GM12865 (cell line): ENCODE results near the gene INIP.
"Not testable (repeated sequence)": the region's sequence is repeated elsewhere in the genome, so short reads cannot be mapped to it uniquely, and the experiment has no call there.

Experiments
- DNase-seq: peaks from one replicate; pipeline ENCODE4 v3.0.0; 2010; ENCODE audit warnings: low read depth
- H3K4me3 ChIP-seq: 2 replicates; pipeline ENCODE4 v1.5.1; 2011; ENCODE audit warnings: mild to moderate bottlenecking, low read depth, low read length, control low read depth
- CTCF ChIP-seq: IDR thresholded peaks from 2 replicates; pipeline ENCODE4 v1.5.1; 2011; ENCODE audit warnings: low read length, control low read depth, low read depth, inconsistent platforms; ENCODE audit not compliant: insufficient read depth; ENCODE audit errors: missing control alignments

INIP gene

GRCh38 chr9:112743216-112743836 lies 25.4 kb upstream of the INIP start:
- no peak for TF ChIP-seq CTCF
- H3K4me3 ChIP-seq = no peak overlapping the region
- DNase-seq = peak; percentile 21

DNA sequence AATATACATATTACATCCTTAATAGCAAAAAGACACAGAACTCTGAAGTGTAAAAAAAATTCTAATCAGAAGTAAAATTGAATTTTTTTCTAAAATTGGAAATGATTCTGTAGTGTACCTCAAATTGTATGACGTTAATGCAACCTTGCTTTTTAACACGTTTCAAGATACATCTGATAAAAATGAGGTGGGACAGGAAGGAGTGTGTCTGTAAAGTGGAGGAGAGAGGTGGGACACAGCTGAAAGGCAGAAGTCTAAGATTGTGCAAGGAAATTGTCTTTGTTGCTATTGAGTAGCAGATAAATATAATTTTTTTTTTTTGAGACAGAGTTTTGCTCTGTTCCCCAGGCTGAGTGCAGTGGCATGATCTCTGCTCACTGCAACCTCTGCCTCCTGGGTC lies 17.0 kb upstream of the INIP start:
- TF ChIP-seq CTCF = no peak
- DNase-seq = no peak

GRCh38 chr9:112731971-112732370 lies 14.1 kb upstream of the INIP start:
- no peak for DNase-seq
- no peak overlapping the region for H3K4me3 ChIP-seq
- no peak for TF ChIP-seq CTCF

More for the DNA sequence above, 17.0 kb upstream of the INIP start:
- H3K4me3 ChIP-seq = no peak overlapping the region

GRCh38 chr9:112728401-112728800 lies 10.5 kb upstream of the INIP start:
- H3K4me3 ChIP-seq = no peak overlapping the region
- no peak for TF ChIP-seq CTCF
- no peak for DNase-seq

DNA sequence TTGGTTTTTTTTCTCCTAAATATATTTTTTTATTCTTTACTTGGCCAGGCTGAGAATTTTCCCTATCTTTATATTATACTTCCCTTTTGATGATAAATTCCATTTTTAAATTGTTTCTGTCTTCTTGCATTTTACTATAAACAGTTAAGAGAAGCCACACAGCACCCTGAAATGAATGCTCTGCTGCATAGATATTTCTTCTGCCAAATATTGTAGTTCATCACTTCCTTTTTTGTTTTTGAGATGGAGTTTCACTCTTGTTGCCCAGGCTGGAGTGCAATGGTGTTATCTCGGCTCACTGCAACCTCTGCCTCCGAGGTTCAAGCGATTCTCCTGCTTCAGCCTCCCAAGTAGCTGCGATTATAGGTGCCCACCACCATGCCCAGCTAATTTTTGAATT lies 8.5 kb upstream of the INIP start:
- DNase-seq = peak; percentile 15
- no peak for TF ChIP-seq CTCF
- H3K4me3 ChIP-seq = no peak overlapping the region

- no peak overlapping the region for H3K4me3 ChIP-seq
- DNase-seq = peak; percentile 41
- TF ChIP-seq CTCF = no peak
Observed at GRCh38 chr9:112725961-112726360, 8.0 kb upstream of the INIP start.

DNA sequence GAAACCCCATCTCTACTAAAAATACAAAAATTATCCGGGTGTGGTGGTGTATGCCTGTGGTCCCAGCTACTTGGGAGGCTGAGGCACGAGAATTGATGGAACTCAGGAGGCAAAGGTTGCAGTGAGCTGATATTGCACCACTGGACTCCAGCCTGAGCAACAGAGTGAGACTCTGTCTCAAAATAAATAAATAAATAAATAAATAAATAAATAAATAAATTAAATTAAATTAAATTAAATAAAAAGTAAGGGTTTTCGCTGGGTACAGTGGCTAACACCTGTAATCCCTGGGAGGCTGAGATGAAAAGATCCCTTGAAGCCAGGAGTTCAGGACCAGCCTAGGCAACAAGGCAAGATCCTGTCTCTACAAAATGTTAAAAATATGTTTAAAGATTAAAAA lies 4.8 kb upstream of the INIP start:
- DNase-seq = not testable (repeated sequence)

More for the DNA sequence above, 4.8 kb upstream of the INIP start:
- H3K4me3 ChIP-seq = not testable (repeated sequence)
